Suprapubic skin (tissue), 4 donors: ENCODE data around the gene RBM12. TPM values are rescaled to one million over a fixed set of nuclear protein-coding genes. Genes with fewer than 3 reads are reported as not detected.

Source experiments
- DNase-seq, 2 donors: peaks; one replicate each; pipeline ENCODE4 v3.0.0-alpha.2; 2019; ENCODE audit warnings: low spot score in 2 of 2
- H3K27ac ChIP-seq: fragments of 200-600 bp; sonication (generic); one replicate; pipeline ENCODE4 v1.5.1; 2019
- H3K27me3 ChIP-seq: fragments of 200-600 bp; sonication (generic); one replicate; pipeline ENCODE4 v1.5.1; 2019
- H3K36me3 ChIP-seq: fragments of 200-600 bp; sonication (generic); one replicate; pipeline ENCODE4 v1.5.1; 2019
- H3K4me1 ChIP-seq: fragments of 200-600 bp; sonication (generic); one replicate; pipeline ENCODE4 v1.5.1; 2019
- H3K4me3 ChIP-seq: fragments of 200-600 bp; sonication (generic); one replicate; pipeline ENCODE4 v1.5.1; 2019; ENCODE audit warnings: mild to moderate bottlenecking
- H3K9me3 ChIP-seq: fragments of 200-600 bp; sonication (generic); one replicate; pipeline ENCODE4 v1.5.1; 2019
- CTCF ChIP-seq, 2 donors: fragments of 200-600 bp in 1 of 2; fragments of 450-650 bp in 1 of 2; sonication (generic) in 1 of 2; IDR thresholded peaks; one replicate each; pipeline ENCODE4 v1.5.1; 2016 to 2019; ENCODE audit warnings: antibody characterized with exemption in 2 of 2, mild to moderate bottlenecking in 1 of 2, moderate library complexity in 1 of 2
- EP300 ChIP-seq: sonication (generic); formaldehyde crosslinking; IDR thresholded peaks from one replicate; pipeline ENCODE4 v1.6.1; 2017; ENCODE audit warnings: antibody characterized with exemption
- POLR2A ChIP-seq, 2 donors: fragments of 450-650 bp; IDR thresholded peaks; one replicate each; pipeline ENCODE4 v1.6.1; 2017; ENCODE audit warnings: antibody characterized with exemption in 2 of 2, mild to moderate bottlenecking in 2 of 2, moderate library complexity in 2 of 2
- POLR2AphosphoS5 ChIP-seq, 3 donors: sonication (generic); formaldehyde crosslinking; IDR thresholded peaks; one replicate each; pipeline ENCODE4 v1.6.1; 2017; ENCODE audit warnings: antibody characterized with exemption in 3 of 3
- WGBS: methylation state at CpG from one replicate; pipeline ENCODE4 v1.1.5; 2018; 5-methylcytosine and 5-hydroxymethylcytosine counted together
- total RNA-seq, 4 donors: library from RNA; depleted of rRNA; stranded (reverse); fragments of >200 nt; gene quantifications; one replicate each; pipeline ENCODE4 v1.1.0, GENCODE V29; 2016

The RBM12 gene
- total RNA-seq, 4 donors from 2014 or later: 21.6 to 38.7 (median 32.7) TPM

- 15% methylated on average over 2 of the region's 2 CpGs for WGBS
- H3K9me3 ChIP-seq: no peaks in the 10 kb centered on the region
- H3K36me3 ChIP-seq: no peaks in the 10 kb centered on the region
- no peaks in the 10 kb centered on the region for H3K27me3 ChIP-seq
- TF ChIP-seq POLR2A (IDR thresholded peaks at IDR 0.05): no peak
- TF ChIP-seq CTCF (IDR thresholded peaks at IDR 0.05): no peak
- no peak for TF ChIP-seq POLR2AphosphoS5 (IDR thresholded peaks at IDR 0.05)
- TF ChIP-seq EP300: no peak
- no peak for DNase-seq
- H3K4me1 ChIP-seq: peaks cover 54% of the 10 kb centered on the region
- H3K27ac ChIP-seq: no peak overlapping the region
- peak overlapping the region; percentile 93 for H3K4me3 ChIP-seq
Observed at GRCh38 chr20:35662551-35662950, 2.1 kb downstream of the RBM12 start.

GRCh38 chr20:35661908-35662307 lies 2.8 kb downstream of the RBM12 start:
- peaks cover 59% of the 10 kb centered on the region for H3K4me1 ChIP-seq
- no peak overlapping the region for H3K4me3 ChIP-seq
- no peak overlapping the region for H3K27ac ChIP-seq
- no peaks in the 10 kb centered on the region for H3K36me3 ChIP-seq
- TF ChIP-seq CTCF (IDR thresholded peaks at IDR 0.05) (no peak), POLR2A (IDR thresholded peaks at IDR 0.05) (no peak), POLR2AphosphoS5 (IDR thresholded peaks at IDR 0.05) (no peak), EP300 (no peak)
- no peaks in the 10 kb centered on the region for H3K9me3 ChIP-seq
- DNase-seq: no peak
- WGBS: 19% methylated on average over 3 of the region's 3 CpGs
- H3K27me3 ChIP-seq: no peaks in the 10 kb centered on the region

GRCh38 chr20:35661053-35661452 lies 3.6 kb downstream of the RBM12 start:
- H3K4me1 ChIP-seq: peaks cover 59% of the 10 kb centered on the region
- H3K9me3 ChIP-seq: no peaks in the 10 kb centered on the region
- WGBS: 79% methylated on average over 2 of the region's 2 CpGs
- no peaks in the 10 kb centered on the region for H3K36me3 ChIP-seq
- H3K4me3 ChIP-seq: peak overlapping the region; percentile 4
- no peak for DNase-seq
- no peak overlapping the region for H3K27ac ChIP-seq
- TF ChIP-seq POLR2AphosphoS5 (IDR thresholded peaks at IDR 0.05) (no peak), EP300 (no peak)
- no peaks in the 10 kb centered on the region for H3K27me3 ChIP-seq

- Histone ChIP-seq H3K27ac (no peak overlapping the region), H3K9me3 (no peaks in the 10 kb centered on the region), H3K36me3 (no peaks in the 10 kb centered on the region), H3K4me1 (peaks cover 59% of the 10 kb centered on the region), H3K27me3 (no peaks in the 10 kb centered on the region), H3K4me3 (no peak overlapping the region)
- DNase-seq: peak in 1 of 2 donors; percentile 24
- WGBS: 91% methylated on average over 10 of the region's 10 CpGs
- TF ChIP-seq CTCF (IDR thresholded peaks at IDR 0.05) (no peak), POLR2AphosphoS5 (IDR thresholded peaks at IDR 0.05) (no peak), POLR2A (IDR thresholded peaks at IDR 0.05) (no peak), EP300 (no peak)
Observed at GRCh38 chr20:35660122-35660937, 4.4 kb downstream of the RBM12 start.

GRCh38 chr20:35657271-35657670 lies 7.4 kb downstream of the RBM12 start:
- no peak for DNase-seq
- H3K4me1 ChIP-seq: peaks cover 45% of the 10 kb centered on the region
- no peaks in the 10 kb centered on the region for H3K9me3 ChIP-seq
- peaks cover 29% of the 10 kb centered on the region for H3K36me3 ChIP-seq
- H3K27me3 ChIP-seq: no peaks in the 10 kb centered on the region
- WGBS: 27% methylated on average over 1 of the region's 1 CpG
- no peak for TF ChIP-seq EP300
- TF ChIP-seq POLR2A (IDR thresholded peaks at IDR 0.05): no peak
- no peak for TF ChIP-seq POLR2AphosphoS5 (IDR thresholded peaks at IDR 0.05)
- no peak for TF ChIP-seq CTCF (IDR thresholded peaks at IDR 0.05)
- no peak overlapping the region for H3K4me3 ChIP-seq
- no peak overlapping the region for H3K27ac ChIP-seq
